DMS114 treated with DMSO at 0.1 percent for 48 hours (cell line): ENCODE measurements around the gene PBX1.

Source experiments
- DNase-seq: peaks from one replicate; lab custom pipeline; 2025; ENCODE audit not compliant: unreplicated experiment; lab: John Stamatoyannopoulos, UW

PBX1 gene

DNA sequence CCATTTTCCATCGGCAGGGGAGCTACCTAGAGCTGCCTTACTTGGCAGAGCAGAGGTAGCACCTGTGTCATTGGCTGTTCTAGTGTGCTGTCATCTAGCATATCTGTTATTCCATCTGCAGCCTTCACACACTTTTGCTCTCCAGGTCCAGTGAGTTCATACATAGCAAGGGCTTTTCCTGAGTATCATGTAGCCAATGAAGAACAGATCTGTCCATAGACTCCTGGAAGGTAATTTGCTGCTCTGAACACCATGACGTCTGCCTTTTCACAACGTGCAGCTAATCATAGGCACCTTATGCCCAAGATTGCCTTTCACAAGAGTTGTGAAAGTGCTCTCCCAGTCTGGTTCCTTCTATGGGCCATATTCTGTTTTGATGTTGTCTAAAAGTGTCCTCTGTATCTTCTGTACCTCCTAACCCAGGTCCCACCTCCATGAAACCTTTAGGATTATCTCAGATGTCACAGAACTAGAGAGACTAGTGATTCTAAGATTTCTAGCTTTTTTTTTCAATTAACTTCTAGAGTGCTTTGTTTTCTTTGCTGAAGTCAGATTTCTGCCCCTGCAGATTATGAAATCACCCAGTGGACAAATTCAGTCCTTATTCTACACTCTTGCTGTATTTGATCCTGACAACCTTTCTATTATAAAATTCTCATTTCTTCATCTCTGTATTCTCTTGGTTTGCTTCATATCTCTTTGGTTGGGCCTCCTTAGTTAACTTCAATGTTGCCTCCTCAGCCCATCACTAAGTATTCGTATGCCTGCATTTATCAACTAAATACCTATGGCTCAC is 134.8 kb downstream of the PBX1 start:
- DNase-seq = no peak

DNA sequence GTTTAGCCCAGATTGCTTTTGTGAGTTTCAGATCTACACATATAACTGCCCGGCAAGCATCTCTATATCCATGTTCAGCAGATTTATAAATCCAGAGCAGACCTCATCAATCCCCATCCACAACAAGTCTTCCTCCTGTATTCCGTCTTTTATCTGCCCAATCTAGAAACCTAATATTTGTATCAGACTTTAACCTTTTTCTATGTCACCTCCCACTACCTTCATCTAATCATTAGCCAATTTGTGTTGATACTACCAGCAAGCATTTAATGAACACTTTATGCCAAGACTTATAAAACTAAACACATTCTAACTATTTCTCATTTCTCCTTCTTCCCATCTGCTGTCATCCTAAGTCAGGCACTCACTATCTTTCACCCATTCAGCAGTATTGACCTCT is 135.5 kb downstream of the PBX1 start:
- no peak for DNase-seq

DNA sequence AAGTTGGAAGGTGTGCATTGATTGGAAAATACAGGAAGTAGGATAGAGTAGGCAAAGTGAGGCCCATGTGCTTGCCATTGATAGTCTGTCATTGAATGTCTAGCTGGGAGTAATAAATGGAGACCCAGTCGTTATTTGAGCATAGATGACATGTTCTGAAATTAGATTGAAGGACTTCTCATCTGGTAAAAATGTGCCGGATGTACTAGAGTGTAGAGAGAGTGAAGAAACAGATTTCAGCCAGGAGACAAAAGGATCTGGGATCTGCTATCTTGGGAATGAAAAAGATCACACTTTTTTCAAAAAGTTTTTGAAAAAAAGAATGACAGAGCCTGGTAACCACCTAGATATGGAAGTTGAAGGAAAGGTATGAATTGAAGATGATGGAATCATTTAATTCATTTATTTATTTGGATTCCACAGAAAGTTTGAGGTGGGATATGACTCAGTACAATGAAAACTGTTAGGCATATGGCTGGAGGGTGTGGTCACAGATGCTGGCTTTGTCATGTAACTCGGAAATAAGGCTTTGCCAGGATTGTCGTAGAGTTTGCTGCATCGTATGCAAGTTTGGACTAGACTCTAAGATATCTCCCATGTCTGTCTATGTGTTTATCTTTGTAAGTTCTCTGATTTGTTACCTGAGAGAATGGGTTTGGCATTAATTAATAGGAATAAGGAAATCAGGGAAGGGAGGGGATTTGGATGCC is 137.1 kb downstream of the PBX1 start:
- no peak for DNase-seq

- no peak for DNase-seq
These were observed 141.0 kb downstream of the PBX1 start for GRCh38 chr1:164699815-164700491.

GRCh38 chr1:164700683-164701082 is 141.7 kb downstream of the PBX1 start:
- no peak for DNase-seq

- DNase-seq = no peak
These were observed 142.3 kb downstream of the PBX1 start for GRCh38 chr1:164701189-164701761.

- DNase-seq = no peak
These were observed 143.2 kb downstream of the PBX1 start for GRCh38 chr1:164702216-164702615.

- no peak for DNase-seq
These were observed 143.7 kb downstream of the PBX1 start for GRCh38 chr1:164702664-164703063.

DNA sequence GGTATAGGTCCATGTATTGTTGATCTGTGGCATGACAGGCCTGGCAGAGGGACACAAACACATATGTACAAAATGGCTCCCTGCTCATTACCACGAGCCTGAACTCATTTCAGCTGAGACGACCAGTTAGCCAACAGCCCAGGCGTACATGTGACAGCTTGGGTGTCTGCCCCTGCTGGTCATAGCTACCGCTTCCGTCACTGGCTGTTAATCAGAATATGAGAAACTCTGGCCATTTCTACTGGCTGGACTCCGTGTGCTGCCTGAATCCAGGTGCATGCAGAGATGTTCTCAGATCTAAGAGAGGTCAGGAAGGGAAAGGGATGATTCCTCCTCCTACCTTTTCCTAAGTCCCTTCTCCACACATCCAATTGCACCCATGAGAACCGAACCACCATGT is 144.5 kb downstream of the PBX1 start:
- DNase-seq = no peak

DNA sequence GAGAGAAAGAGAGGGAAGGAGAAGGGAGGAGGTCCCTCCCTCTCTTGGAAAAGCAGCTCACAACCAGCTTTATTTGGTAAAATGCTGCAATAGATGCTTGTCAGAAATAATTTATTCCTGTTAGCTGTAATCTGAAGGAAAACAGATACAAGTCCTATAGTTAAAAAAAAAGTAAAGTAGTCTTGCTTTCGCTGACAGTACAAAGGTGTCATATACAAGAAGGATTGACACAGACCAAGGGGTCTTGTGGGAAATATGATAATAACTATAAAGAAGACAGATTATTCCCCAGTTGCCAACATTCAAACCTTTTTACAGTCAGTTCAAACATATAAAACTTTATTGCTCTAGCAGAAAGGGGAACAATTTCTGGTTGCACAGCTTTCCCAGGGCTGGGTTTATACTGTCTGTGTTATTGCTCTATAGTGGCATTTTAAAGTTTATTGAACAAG is 145.0 kb downstream of the PBX1 start:
- DNase-seq = no peak

GRCh38 chr1:164704954-164705353 is 146.0 kb downstream of the PBX1 start:
- no peak for DNase-seq

DNA sequence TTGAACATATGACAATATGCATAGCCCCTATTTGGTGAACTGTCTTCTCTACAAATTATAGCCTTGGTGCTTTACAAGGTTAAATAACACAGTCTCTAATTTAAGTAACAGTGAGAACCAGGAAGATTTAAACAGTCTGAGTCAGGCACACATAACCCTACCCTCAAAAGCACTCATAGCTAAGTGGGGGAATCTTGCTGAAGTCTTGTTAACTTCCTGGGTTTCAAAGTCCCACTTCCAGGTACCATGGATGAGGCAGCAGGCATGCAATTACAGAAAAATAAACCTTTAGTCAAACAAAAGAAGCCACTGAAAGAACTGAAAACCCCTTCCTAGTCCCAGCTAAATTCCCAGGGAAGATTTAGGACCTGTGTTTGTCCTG is 147.6 kb downstream of the PBX1 start:
- DNase-seq = no peak

- DNase-seq = no peak
These were observed 148.9 kb downstream of the PBX1 start for GRCh38 chr1:164707868-164708331.

DNA sequence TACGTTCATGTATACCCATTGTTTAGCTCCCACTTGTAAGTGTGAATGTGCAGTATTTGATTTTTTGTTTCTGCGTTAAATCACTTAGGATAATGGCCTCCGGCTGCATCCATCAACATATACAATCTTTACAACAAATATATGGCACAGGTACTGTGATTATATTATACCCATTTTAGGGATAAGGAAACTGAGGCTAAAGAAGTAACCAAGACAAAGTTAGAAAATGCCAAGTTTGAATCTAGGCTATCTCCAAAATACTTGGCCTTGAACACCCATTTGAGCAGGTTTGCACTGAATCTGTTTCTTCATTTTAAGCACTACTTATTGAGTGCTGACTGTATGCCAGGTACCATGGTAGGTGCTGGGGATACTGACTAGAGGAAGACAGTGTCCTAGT is 149.6 kb downstream of the PBX1 start:
- DNase-seq = no peak

- DNase-seq = no peak
These were observed 150.1 kb downstream of the PBX1 start for GRCh38 chr1:164709126-164709525.

DNA sequence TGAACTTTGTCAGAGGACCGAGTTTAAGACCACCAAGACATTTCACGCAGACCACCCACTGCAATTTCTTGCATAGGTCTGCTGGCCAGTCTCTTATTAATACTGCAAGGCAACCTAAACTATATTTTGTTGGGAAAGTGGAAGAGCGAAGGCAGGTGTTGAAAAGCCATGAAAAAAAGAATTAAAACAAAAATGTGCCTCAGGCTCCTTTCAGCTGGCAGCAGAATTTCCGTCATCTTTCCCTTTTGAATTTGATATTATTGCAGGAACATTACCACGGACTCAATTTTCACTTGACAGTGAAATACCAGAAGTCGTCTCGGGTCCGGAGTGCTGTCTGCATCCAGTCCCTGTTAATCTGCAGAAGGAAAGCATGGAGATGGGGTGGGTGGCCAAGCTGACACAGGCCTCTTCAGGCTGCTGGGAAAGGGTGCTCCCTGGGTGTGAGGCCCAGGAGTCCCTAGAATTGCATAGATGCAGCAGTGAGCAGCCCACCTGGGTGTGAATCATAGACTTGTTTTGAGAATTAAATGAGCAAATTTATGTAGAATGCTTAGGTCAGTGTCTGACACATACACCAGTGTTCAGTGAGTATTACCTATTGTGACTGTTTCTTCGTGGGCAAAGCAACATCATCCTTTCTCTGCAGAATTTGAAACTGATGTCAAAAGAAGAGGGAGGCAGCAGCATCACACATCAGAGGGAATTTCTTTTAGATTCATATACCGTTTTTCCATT is 150.7 kb downstream of the PBX1 start:
- no peak for DNase-seq

DNA sequence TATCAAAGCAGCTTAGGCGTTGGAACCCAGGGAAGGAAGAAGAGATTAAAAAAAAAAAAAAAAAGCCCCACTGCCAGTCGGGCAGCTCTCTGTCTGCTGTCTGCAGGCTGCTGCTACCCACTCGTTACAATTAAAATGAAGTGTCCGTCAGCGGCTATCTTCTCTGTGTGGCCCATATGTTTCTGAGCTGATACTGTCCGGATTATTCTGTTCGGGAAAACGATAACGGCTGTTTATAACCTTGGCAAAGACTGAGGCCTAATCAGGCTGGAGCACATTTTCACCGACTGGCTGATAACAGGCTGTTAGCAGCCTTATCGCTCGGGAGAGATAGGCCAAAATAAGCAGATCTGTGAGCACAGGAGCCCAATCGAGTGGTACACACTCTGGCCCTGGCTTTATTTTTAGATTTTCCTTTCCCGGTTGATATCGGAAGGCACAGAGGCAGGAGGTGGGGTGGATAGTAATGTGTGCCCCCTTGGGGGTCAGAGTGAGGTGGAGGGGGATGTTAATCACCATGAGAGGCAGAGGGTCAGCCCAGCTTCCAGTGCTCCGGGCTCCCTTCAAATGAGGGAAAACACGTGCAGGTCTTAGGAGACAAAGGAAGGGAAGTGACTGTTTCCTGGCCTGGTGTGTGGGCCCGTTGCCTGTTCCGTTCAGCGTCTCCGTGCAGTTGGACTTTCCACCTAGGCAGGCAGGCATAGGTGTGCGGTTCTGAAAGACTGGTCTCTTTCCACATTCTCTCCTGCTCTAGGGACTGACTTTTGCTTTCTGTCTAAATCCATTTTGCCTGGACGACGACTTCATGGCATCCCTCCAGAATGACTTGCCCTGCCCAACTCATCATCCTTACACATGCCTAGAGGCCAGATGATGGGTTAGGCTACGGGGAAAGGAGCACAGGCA is 153.4 kb downstream of the PBX1 start:
- DNase-seq = no peak

GRCh38 chr1:164713456-164714207 is 154.6 kb downstream of the PBX1 start:
- DNase-seq = no peak
